ENCODE measurements around the gene KCNJ15. TPM values are rescaled to one million over a fixed set of nuclear protein-coding genes. Genes with fewer than 3 reads are reported as not detected.

KCNJ15 gene
- total RNA-seq, 4 donors from 2014 or later, result 0.31 to 1.1 (median 0.81) TPM; not detected in 1

- no peak for ATAC-seq
- peaks cover 31% of the 10 kb centered on the region for H3K27me3 ChIP-seq
- H3K4me3 ChIP-seq, result no peak overlapping the region
- H3K27ac ChIP-seq, result no peak overlapping the region
- no peaks in the 10 kb centered on the region for H3K36me3 ChIP-seq
- no peaks in the 10 kb centered on the region for H3K9me3 ChIP-seq
- WGBS, 2 donors (ENCODE audit: low coverage in 1 of 2), result 47 to 58% methylated on average over 2 to 4 of the region's 5 CpGs
- H3K4me1 ChIP-seq, result no peaks in the 10 kb centered on the region
- TF ChIP-seq CTCF (IDR thresholded peaks at IDR 0.05) (no peak), POLR2A (IDR thresholded peaks at IDR 0.05) (no peak), POLR2AphosphoS5 (IDR thresholded peaks at IDR 0.05) (no peak), EP300 (IDR thresholded peaks at IDR 0.05) (no peak)
Measured at GRCh38 chr21:38323721-38324531, 67.1 kb downstream of the KCNJ15 start.

DNA sequence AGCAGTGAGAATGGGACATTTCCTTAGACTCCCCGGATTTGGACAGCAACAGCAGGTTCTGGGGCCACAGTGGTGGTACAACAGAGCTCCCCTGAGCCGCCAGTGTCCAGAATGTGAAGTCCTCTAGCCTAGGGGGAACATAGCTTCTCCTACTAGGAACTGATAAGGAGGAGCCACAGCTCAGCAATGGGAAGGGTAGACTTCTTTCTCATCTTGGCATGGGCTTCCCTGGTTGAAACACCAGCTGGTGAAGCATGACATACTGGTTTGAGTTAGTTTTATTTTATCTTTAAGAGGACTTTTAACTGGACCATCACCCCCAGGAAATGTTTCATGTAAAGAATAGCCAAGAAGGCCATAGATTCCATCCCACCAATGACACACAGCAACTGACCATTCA lies 68.4 kb downstream of the KCNJ15 start:
- WGBS, 2 donors (ENCODE audit: low coverage in 1 of 2), result 75 to 100% methylated on average over 2 of the region's 2 CpGs
- no peak for TF ChIP-seq CTCF (IDR thresholded peaks at IDR 0.05)
- no peak for TF ChIP-seq EP300 (IDR thresholded peaks at IDR 0.05)
- no peak for TF ChIP-seq POLR2AphosphoS5 (IDR thresholded peaks at IDR 0.05)
- TF ChIP-seq POLR2A (IDR thresholded peaks at IDR 0.05), result no peak
- H3K4me1 ChIP-seq, result no peaks in the 10 kb centered on the region

DNA sequence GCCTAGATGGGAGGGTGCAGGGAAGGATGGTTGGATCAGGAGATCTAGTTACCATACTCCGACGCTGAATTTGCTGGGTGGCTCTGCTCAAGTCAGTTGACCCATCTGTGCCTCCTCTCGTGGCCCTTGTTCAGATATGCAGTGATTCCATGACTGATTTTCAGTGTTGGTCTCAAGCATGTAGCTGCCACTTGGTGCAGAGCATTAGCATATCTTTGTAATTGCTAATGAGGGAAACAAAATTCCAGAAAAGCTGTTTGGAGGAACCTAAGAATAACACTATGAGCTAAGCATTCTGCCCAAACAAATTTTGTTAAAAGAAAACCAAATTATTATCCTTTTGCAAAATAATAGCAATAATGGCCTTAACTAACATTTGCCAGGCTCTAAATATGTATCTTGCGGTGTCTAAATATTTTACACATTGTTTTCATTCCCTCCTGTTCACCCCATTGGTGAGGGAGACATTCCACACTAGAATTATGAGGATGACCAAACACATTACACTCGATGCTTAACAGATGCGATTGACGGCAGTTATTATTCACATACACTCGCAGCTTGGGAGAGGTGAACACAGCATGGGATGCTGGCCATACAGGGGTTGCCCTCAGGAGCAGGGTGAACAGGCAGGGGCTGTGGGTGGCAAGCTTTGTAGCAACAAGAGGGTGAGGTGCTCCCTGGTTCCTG lies 69.1 kb downstream of the KCNJ15 start:
- ATAC-seq, result no peak

More for the DNA sequence above, 68.4 kb downstream of the KCNJ15 start:
- no peak overlapping the region for H3K27ac ChIP-seq
- H3K4me3 ChIP-seq, result no peak overlapping the region
- H3K27me3 ChIP-seq, result peaks cover 34% of the 10 kb centered on the region
- no peaks in the 10 kb centered on the region for H3K36me3 ChIP-seq
- no peaks in the 10 kb centered on the region for H3K9me3 ChIP-seq
- no peak for ATAC-seq

GRCh38 chr21:38326429-38326828 lies 69.6 kb downstream of the KCNJ15 start:
- H3K27me3 ChIP-seq, result peaks cover 42% of the 10 kb centered on the region
- no peaks in the 10 kb centered on the region for H3K4me1 ChIP-seq
- TF ChIP-seq POLR2AphosphoS5 (IDR thresholded peaks at IDR 0.05), result no peak
- no peak for TF ChIP-seq EP300 (IDR thresholded peaks at IDR 0.05)
- TF ChIP-seq POLR2A (IDR thresholded peaks at IDR 0.05), result no peak
- no peak for TF ChIP-seq CTCF (IDR thresholded peaks at IDR 0.05)
- H3K27ac ChIP-seq, result no peak overlapping the region
- ATAC-seq, result no peak
- no peak overlapping the region for H3K4me3 ChIP-seq
- H3K36me3 ChIP-seq, result no peaks in the 10 kb centered on the region
- no peaks in the 10 kb centered on the region for H3K9me3 ChIP-seq
- WGBS, 2 donors (ENCODE audit: low coverage in 1 of 2), result 89 to 93% methylated on average over 3 to 4 of the region's 4 CpGs

More for the DNA sequence above, 69.1 kb downstream of the KCNJ15 start:
- Histone ChIP-seq H3K4me3 (no peak overlapping the region), H3K4me1 (no peaks in the 10 kb centered on the region), H3K27ac (no peak overlapping the region), H3K27me3 (peaks cover 36% of the 10 kb centered on the region), H3K36me3 (no peaks in the 10 kb centered on the region), H3K9me3 (no peaks in the 10 kb centered on the region)
- WGBS, 2 donors (ENCODE audit: low coverage in 1 of 2), result 79 to 90% methylated on average over 8 of the region's 8 CpGs
- no peak for TF ChIP-seq CTCF (IDR thresholded peaks at IDR 0.05)
- TF ChIP-seq POLR2A (IDR thresholded peaks at IDR 0.05), result no peak
- TF ChIP-seq EP300 (IDR thresholded peaks at IDR 0.05), result no peak
- no peak for TF ChIP-seq POLR2AphosphoS5 (IDR thresholded peaks at IDR 0.05)
